Bronchial epithelial cell (primary cell): ENCODE measurements around the gene RINL. TPM values are rescaled to one million over a fixed set of nuclear protein-coding genes. Genes with fewer than 3 reads are reported as not detected.
"Not testable (repeated sequence)": the region's sequence is repeated elsewhere in the genome, so short reads cannot be mapped to it uniquely, and the experiment has no call there.

Experiments
- DNase-seq: peaks from one replicate; pipeline ENCODE4 v3.0.0-alpha.2; 2010; ENCODE audit warnings: low read depth
- FAIRE-seq: peaks from 2 replicates; lab custom pipeline; 2011; peaks lifted over from hg19 to GRCh38; lab: Jason Lieb, UNC
- H3K27me3 ChIP-seq: 2 replicates; pipeline ENCODE4 v1.5.1; 2011; ENCODE audit warnings: low read length; ENCODE audit not compliant: control insufficient read depth, insufficient read depth
- H3K36me3 ChIP-seq: 2 replicates; pipeline ENCODE4 v1.5.1; 2011; ENCODE audit warnings: low read length; ENCODE audit not compliant: control insufficient read depth, insufficient read depth
- H3K4me3 ChIP-seq: 2 replicates; pipeline ENCODE4 v1.5.1; 2011; ENCODE audit warnings: mild to moderate bottlenecking, low read depth, low read length, control low read depth
- total RNA-seq: library from RNA; depleted of rRNA; stranded (reverse); fragments of >200 nt; gene quantifications from 2 replicates; pipeline ENCODE4 v1.2.1, GENCODE V29; 2014
- TF ChIP-seq, protein P1 (sequence below): IDR thresholded peaks from 2 replicates; pipeline ENCODE4 v1.5.1; 2011; ENCODE audit warnings: mild to moderate bottlenecking, moderate library complexity, low read length, control low read depth, inconsistent platforms; ENCODE audit not compliant: insufficient read depth, severe bottlenecking

Gene RINL
- total RNA-seq, 1 donor from 2014 or later = 8.7 TPM

DNA sequence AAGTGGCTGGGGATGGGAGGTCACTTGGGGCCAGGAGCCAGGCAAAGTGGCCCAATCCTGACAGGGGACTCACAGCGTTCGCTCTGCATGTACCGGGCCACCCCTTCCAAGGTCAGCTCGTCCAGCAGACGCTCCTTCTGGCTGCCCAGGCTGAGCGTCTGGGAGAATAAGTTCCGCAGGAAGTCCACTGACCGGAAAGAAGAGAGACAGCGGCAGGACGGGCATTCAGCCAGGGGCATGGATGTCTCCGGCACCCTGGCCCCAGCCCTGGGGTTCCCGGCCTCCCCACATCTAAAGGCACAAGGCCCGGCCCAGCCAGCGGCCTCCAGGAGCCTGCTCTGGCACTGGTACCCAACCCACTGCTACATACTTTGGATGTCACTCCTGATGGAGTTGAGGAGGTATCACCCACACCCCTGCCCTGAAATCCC, 15.3 kb upstream of the RINL start:
- TF ChIP-seq, protein P1, sequence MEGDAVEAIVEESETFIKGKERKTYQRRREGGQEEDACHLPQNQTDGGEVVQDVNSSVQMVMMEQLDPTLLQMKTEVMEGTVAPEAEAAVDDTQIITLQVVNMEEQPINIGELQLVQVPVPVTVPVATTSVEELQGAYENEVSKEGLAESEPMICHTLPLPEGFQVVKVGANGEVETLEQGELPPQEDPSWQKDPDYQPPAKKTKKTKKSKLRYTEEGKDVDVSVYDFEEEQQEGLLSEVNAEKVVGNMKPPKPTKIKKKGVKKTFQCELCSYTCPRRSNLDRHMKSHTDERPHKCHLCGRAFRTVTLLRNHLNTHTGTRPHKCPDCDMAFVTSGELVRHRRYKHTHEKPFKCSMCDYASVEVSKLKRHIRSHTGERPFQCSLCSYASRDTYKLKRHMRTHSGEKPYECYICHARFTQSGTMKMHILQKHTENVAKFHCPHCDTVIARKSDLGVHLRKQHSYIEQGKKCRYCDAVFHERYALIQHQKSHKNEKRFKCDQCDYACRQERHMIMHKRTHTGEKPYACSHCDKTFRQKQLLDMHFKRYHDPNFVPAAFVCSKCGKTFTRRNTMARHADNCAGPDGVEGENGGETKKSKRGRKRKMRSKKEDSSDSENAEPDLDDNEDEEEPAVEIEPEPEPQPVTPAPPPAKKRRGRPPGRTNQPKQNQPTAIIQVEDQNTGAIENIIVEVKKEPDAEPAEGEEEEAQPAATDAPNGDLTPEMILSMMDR = no peak
- FAIRE-seq (no peak), DNase-seq (no peak)
- no peaks in the 10 kb centered on the region for H3K27me3 ChIP-seq
- peaks cover 13% of the 10 kb centered on the region for H3K36me3 ChIP-seq
- no peak overlapping the region for H3K4me3 ChIP-seq

DNA sequence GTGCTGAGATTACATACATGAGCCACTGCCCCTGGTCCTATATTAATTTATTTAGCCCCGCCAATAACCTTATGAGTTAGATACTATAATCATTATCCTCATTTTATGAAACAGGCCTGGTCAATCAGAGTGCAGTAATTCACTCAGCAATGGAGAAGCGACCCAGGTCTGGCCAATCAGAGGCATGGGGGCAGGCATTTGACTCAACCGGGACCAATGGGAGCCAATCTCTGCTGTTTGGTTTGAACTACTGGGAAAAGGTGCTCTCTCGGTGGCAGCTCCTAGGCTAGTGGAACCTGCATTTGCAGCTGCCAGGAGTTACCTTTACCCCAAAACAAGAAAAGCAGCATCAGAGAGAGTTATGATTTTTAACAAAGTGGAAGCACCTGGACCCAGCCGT, 14.8 kb upstream of the RINL start:
- Histone ChIP-seq H3K4me3 (no peak overlapping the region), H3K27me3 (no peaks in the 10 kb centered on the region), H3K36me3 (peaks cover 13% of the 10 kb centered on the region)
- no peak for DNase-seq
- no peak for FAIRE-seq
- TF ChIP-seq, protein P1 = no peak

DNA sequence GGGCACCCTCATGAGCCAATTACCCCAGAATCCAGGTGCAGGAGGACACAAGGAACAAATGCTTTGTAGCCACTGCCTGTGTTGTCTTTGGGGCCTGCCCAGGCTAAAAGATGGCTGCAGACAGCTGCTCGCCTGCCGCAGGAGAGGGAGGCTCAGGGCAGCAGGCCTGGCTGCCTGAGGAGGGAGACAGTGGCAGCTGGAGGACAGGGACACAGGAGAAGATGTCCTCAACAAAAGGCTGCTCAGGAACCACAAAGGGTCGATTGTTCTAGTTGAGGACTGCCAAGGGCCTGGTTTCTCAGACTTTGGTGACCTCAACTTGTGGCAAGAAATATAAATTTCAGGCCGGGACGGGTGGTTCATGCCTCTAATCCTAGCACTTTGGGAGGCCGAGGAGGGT, 13.7 kb upstream of the RINL start:
- peaks cover 13% of the 10 kb centered on the region for H3K36me3 ChIP-seq
- FAIRE-seq = no peak

DNA sequence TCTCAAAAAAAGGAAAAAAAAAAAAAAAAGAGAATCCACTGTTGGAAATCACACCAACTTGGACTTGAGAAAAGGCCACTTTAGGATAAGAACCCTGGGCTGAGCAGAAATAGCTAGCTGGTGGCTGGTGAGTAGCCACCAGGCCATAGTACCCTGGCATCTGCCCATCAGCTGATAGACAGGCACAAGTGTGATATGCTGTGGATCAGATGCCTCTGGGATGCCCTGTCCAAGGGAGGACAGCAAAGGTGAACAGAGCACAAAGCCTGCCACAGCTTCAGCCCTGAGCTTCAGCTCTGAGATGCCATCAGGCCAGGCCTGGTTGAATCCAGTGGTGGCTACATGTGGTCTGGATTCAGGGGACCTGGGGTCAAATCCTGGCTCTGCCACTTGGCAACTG, 12.6 kb upstream of the RINL start:
- FAIRE-seq = no peak
- TF ChIP-seq, protein P1 = no peak

More for the DNA sequence above, 13.7 kb upstream of the RINL start:
- H3K4me3 ChIP-seq = no peak overlapping the region
- DNase-seq = no peak
- no peaks in the 10 kb centered on the region for H3K27me3 ChIP-seq
- TF ChIP-seq, protein P1 = no peak

DNA sequence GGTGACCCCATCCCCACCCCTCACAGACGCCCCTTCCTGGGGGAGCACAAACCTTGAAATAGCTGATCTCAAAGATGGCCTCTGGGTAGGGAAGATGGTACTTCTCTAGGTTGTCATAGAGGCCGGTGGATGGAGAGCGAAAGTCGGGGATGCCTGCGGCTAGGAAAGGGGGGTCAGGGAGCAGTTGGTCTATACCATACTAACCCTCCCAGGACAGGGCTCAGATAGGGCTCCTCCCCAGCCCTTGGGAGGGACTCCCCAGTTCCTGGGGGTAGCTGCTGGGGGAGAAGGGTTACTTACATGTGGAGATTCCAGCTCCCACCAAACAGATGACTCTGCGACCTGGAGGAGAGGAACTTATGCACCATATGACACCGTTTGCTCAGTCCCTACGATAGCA, 11.7 kb upstream of the RINL start:
- Histone ChIP-seq H3K27me3 (no peaks in the 10 kb centered on the region), H3K36me3 (peaks cover 13% of the 10 kb centered on the region), H3K4me3 (no peak overlapping the region)
- TF ChIP-seq, protein P1 = no peak
- FAIRE-seq = no peak
- DNase-seq = no peak

More for the DNA sequence above, 12.6 kb upstream of the RINL start:
- Histone ChIP-seq H3K36me3 (peaks cover 13% of the 10 kb centered on the region), H3K4me3 (no peak overlapping the region), H3K27me3 (no peaks in the 10 kb centered on the region)
- DNase-seq = no peak

DNA sequence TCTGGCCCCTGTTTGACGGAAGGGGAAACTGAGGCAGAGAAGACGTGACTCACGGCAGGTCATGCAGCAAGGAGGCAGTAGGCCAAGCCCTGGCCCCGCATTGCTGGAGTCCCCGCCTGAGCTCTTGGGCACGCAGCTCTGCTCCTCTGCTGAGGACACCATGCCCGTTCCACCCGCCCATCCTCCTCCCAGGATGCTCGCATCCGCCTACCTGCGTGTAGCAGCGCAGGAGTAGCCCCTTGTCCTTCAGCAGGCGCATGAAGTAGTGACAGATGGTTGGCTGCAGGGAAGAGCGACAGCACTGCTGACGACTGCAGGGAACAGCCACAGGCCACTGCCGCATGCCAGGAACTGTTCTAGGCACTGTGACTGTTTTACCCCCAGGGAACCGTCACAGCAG, 10.8 kb upstream of the RINL start:
- Histone ChIP-seq H3K36me3 (peaks cover 13% of the 10 kb centered on the region), H3K4me3 (no peak overlapping the region), H3K27me3 (no peaks in the 10 kb centered on the region)
- TF ChIP-seq, protein P1 = no peak
- FAIRE-seq (no peak), DNase-seq (no peak)

DNA sequence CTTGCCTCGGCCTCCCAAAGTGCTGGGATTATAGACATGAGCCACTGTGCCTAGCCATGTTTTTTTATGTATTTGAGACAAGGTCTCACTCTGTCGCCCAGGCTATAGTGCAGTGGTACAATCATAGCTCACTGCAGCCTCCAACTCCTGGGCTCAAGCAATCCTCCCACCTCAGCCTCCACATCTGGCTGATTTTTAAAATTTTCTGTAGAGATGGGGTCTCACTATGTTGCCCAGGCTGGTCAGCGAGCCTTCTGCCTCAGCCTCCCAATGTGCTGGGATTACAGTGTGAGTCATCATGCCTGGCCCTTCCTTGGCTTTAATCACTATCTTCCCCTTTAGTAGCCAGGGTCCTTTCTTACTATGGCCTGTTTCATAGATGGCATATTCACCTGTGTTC, 6.6 kb upstream of the RINL start:
- not testable (repeated sequence) for H3K36me3 ChIP-seq, DNase-seq, H3K27me3 ChIP-seq, H3K4me3 ChIP-seq, FAIRE-seq
